Measurements from ENCODE around the gene ZNF737.
"Not testable (repeated sequence)": the region's sequence is repeated elsewhere in the genome, so short reads cannot be mapped to it uniquely, and the experiment has no call there.

The ZNF737 gene

DNA sequence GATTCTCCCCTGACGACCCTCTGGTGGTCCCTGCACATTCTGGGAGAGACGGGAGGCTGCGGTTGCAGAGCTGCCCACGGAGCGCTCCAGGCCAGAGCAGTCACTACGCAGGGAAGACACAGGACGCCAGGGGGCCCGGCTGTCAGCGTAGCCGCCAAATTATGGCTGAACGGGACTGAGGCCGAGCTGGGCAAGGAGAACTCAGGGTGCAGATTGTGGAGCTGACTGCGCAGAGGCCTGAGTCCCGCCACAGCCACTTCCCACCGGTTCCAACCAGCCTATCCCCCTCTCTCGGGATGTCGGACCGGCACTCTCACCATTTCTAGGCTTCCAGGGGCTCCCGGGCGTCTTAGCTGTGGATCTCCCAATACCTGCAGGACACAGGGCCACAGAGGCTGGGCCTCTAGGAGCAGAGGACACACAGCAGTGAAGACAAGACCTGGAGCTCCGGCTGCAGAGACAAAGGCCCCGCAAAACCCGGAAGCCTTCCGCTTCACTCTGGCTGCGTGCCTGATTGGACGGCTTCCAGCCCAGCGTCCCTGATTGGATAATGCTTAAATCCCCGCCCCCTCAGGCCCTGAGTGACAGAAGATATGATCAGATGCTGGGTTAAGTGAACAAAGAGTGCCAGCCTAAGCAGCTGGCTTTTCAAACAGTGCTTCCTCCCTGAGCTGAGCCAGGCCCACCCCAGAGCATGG is at the start of gene ZNF737:
Gene ZNF737, minus strand, starts transcription at position 461 of the 698 bp plus-strand sequence. Its CDS starts 141 bp downstream, at position 320.
- in situ Hi-C loops (cut with MboI; ENCODE audit: low sequenced_read_pairs), result no loop called here

DNA sequence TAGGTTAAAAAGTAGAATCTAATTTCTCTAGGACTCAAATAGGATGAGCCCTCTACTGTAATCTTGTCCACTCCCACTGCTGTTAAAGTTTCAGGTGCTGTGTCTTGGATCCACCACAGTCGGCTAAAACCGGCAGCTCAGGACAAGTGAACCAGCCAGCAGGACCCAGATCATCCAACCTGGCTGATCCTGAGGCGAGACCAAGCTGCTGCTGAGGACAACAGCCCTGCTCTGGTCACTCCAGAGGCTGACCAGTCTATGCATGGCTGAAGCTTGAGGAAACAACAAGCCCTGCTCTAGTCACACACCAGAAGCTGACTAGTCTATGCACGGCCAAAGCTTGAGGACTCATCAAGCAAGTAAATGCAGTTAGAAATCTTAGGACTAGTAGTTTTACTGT is 49.4 kb upstream of the ZNF737 start:
- in situ Hi-C loops (cut with MboI; ENCODE audit: low sequenced_read_pairs), result not testable (repeated sequence)

- in situ Hi-C loops (cut with MboI; ENCODE audit: low sequenced_read_pairs), result no loop called here
Measured at GRCh38 chr19:20612711-20613316, 47.2 kb upstream of the ZNF737 start.

DNA sequence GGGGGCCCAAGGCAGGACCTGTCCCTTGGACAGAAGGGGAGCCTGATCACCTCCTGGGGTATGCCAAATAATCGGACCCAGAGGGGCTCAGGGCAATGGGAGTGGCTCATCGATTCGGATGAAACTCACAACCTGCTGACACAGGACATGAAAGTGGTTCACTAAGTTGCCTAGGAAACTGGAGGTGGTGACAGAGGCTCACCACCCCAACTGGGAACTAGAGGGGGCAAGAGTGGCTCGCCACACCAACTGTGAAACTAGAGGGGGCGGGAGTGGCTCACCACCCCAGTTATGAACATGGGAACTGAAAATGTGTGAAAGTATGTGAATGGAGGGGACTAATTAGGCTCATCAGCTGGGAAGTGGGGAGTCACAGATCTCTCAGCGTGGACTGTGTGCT is 46.3 kb upstream of the ZNF737 start:
- in situ Hi-C loops (cut with MboI; ENCODE audit: low sequenced_read_pairs), result no loop called here

GRCh38 chr19:20607943-20608342 is 42.4 kb upstream of the ZNF737 start:
- in situ Hi-C loops (cut with MboI; ENCODE audit: low sequenced_read_pairs), result no loop called here

GRCh38 chr19:20558571-20558970 is 7.0 kb downstream of the ZNF737 start:
- in situ Hi-C loops (cut with MboI; ENCODE audit: low sequenced_read_pairs), result no loop called here

DNA sequence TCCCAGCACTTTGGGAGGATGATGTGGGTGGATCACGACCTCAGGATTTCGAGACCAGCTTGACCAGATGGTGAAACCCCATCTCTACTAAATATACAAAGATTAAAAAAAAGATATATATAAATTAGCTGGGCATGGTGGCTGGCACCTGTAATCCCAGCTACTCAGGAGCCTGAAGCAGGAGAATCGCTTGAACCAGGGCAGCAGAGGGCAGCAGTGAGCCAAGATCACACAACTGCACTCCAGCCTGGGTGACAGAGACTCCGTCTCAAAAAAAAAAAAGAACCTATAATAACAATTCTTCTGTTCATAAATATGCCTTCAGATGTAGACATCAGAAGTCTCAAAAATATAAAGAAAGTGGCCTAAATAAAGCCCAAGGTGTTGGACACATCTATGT is 7.6 kb downstream of the ZNF737 start:
- in situ Hi-C loops (cut with MboI; ENCODE audit: low sequenced_read_pairs), result no loop called here

DNA sequence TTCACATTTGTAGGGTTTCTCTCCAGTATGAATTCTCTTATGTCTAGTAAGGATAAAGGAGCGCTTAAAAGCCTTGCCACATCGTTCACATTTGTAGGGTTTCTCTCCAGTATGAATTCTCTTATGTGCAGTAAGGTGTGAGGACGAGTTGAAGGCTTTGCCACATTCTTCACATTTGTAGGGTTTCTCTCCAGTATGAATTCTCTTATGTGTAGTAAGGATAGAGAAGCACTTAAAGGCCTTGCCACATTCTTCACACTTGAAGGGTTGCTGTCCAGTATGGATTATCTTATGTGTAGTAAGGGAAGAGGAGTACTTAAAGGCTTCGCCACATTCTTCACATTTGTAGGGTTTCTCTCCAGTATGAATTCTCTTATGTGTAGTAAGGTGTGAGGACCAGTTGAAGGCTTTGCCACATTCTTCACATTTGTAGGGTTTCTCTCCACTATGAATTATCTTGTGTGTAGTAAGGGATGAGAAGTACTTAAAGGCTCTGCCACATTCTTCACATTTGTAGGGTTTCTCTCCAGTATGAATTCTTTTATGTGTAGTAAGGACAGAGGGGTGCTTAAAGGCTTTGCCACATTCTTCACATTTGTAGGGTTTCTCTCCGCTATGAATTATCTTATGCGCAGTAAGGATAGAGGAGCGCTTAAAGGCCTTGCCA is 20.8 kb downstream of the ZNF737 start:
- in situ Hi-C loops (cut with MboI; ENCODE audit: low sequenced_read_pairs), result not testable (repeated sequence)

GRCh38 chr19:20530303-20530702 is 35.3 kb downstream of the ZNF737 start:
- in situ Hi-C loops (cut with MboI; ENCODE audit: low sequenced_read_pairs), result not testable (repeated sequence)

DNA sequence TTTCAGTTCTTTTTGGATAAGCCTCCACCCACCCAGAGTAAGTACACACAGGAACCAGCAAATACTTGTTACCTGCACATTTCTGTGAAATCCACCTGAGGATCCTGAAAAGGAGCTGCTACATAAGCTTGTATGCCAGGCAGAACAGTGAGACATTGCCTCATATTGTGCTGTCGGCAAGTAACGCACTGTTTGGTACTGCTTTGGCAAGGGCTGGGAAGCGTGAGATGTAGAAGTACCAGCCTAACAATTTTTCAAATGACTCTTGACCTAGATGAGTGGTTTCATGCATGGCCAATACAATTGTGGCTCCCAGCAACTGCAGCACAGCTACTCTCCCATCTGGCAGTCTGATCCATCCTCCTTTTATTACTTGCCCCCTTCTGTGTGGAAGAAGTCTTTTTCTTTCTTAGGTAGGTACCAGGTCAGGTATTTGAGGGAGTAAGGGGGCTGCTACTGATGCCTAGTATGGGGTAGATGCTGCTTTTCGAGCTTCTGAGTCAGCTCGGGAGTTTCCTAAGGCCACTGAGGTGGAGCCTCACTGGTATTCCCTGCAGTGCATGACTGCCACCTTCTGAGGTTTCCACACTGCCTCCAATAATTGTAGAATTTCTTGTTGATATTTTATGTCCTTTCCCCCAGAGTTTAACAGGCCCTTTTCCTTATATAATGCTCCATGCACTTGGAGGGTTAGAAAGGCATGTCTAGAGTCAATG is 52.2 kb downstream of the ZNF737 start:
- in situ Hi-C loops (cut with MboI; ENCODE audit: low sequenced_read_pairs), result no loop called here

- in situ Hi-C loops (cut with MboI; ENCODE audit: low sequenced_read_pairs), result no loop called here
Measured at GRCh38 chr19:20503476-20503875, 62.1 kb downstream of the ZNF737 start.
